Coronary artery (tissue), 2 donors: Measurements from ENCODE around the gene FAM20C.

Source experiments
- DNase-seq: peaks from one replicate; pipeline ENCODE4 v3.0.0-alpha.2; 2017; ENCODE audit warnings: low spot score
- H3K27ac ChIP-seq, 2 donors: fragments of 200-600 bp; sonication (generic); one replicate each; pipeline ENCODE4 v1.5.1; 2016 to 2019
- H3K4me3 ChIP-seq: fragments of 200-600 bp; sonication (generic); 2 replicates; pipeline ENCODE4 v1.5.1; 2016; ENCODE audit warnings: mild to moderate bottlenecking, moderate library complexity
- TF ChIP-seq, protein P1 (sequence below): fragments of 200-600 bp; sonication (generic); IDR thresholded peaks from one replicate; pipeline ENCODE4 v1.5.1; 2019; ENCODE audit warnings: antibody characterized with exemption

The FAM20C gene

DNA sequence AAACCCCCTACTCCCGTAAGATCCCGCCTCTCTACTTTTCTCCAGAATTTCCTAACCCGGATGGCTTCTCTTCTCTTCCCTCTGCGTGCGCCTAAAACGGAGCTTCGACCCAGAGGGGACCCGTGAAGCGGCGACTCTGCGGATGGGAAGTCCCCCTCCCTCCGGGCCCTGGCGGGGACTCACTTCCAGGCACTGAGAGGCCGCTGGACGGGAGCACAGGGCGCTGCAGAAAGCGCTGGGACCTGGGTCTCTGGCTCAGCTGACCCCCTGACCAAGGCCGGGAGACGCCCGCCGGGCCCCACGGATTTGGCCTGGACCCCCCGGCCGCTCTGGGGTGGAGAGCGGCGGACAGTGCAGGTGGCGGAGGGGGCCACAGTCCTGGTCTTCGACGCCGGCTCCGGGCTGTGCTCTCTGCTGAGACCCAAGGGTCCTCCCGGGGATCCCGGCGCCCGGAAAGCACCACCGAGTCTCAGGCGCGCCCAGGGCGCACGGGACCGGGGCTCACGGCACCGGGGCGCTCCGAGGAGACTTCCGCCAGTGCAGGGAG lies 96.9 kb downstream of the FAM20C start:
- TF ChIP-seq, protein P1, sequence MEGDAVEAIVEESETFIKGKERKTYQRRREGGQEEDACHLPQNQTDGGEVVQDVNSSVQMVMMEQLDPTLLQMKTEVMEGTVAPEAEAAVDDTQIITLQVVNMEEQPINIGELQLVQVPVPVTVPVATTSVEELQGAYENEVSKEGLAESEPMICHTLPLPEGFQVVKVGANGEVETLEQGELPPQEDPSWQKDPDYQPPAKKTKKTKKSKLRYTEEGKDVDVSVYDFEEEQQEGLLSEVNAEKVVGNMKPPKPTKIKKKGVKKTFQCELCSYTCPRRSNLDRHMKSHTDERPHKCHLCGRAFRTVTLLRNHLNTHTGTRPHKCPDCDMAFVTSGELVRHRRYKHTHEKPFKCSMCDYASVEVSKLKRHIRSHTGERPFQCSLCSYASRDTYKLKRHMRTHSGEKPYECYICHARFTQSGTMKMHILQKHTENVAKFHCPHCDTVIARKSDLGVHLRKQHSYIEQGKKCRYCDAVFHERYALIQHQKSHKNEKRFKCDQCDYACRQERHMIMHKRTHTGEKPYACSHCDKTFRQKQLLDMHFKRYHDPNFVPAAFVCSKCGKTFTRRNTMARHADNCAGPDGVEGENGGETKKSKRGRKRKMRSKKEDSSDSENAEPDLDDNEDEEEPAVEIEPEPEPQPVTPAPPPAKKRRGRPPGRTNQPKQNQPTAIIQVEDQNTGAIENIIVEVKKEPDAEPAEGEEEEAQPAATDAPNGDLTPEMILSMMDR: no peak
- Histone ChIP-seq H3K27ac (no peak overlapping the region), H3K4me3 (no peak overlapping the region)
- no peak for DNase-seq

DNA sequence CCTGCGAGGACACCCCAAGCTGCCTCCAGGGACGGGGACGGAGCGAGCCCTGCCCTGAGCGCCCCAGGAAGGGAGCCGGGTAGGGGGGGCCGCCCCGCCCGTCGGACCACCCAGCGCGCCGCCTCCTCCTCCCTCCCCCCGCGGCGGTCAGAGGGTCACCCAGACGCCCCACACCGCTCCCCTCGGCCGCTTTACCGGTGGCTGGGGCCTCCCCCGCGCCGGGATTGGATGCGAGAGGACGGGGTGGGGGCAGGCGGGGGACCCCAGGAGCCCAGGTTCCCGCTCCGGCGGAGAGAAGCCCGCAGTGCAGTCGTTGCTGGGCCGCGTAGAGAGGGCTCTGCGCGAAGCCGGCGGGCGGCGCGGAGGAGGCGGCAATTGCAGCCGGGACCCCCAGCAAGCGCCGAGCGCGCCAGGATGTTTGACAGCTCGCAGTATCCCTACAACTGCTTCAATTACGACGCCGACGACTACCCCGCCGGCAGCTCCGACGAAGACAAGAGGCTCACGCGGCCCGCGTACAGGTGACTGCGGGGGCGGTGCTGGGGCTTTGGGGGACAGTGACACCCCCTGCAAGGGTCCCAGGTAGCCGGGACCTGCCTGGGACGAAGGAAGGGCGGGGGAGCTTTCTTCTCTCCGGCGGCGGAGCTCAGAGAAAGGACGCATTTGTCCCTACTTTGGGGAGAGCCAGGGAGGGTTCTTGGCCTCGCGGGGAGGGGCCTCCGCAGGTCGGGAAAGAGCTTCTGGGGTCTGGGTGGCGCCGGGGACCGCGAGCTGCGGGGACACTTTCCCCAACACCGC lies 97.6 kb downstream of the FAM20C start, which contains the start of gene FOXL3:
FOXL3 (plus strand) TSS at position 415 of the 798 bp plus-strand sequence; CDS start at position 415, 0 bp downstream.
- no peak for DNase-seq
- no peak within 1 kb of the TSS for H3K4me3 ChIP-seq
- H3K27ac ChIP-seq: no peak within 1 kb of the TSS
- TF ChIP-seq, protein P1: no peak

DNA sequence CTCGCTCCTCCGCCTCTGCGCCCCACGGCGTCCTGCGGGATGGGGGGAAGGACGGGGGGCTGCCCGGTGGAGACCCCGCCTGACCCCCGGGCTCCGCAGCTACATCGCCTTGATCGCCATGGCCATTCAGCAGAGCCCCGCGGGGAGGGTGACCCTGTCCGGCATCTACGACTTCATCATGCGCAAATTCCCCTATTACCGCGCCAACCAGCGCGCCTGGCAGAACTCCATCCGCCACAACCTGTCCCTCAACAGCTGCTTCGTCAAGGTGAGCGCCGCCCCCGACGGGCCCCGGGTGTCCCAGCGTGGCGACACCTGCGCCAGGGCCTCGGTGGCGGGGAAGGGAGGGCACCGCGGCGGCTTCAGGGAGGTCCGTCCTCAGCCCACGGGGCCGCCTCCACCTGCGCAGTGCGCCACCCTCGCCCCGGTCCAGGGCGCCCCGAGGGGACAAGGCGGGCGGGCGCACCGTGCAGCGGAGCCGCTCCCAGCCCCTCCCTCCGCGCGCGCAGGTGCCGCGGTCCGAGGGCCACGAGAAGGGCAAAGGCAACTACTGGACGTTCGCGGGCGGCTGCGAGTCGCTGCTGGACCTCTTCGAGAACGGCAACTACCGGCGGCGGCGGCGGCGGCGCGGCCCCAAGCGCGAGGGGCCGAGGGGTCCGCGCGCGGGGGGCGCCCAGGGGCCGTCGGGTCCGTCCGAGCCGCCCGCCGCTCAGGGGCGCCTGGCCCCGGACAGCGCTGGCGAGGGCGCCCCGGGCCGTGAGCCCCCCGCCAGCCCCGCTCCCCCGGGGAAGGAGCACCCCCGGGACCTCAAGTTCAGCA lies 98.4 kb downstream of the FAM20C start:
- TF ChIP-seq, protein P1: no peak
- no peak overlapping the region for H3K27ac ChIP-seq
- no peak for DNase-seq
- no peak overlapping the region for H3K4me3 ChIP-seq

DNA sequence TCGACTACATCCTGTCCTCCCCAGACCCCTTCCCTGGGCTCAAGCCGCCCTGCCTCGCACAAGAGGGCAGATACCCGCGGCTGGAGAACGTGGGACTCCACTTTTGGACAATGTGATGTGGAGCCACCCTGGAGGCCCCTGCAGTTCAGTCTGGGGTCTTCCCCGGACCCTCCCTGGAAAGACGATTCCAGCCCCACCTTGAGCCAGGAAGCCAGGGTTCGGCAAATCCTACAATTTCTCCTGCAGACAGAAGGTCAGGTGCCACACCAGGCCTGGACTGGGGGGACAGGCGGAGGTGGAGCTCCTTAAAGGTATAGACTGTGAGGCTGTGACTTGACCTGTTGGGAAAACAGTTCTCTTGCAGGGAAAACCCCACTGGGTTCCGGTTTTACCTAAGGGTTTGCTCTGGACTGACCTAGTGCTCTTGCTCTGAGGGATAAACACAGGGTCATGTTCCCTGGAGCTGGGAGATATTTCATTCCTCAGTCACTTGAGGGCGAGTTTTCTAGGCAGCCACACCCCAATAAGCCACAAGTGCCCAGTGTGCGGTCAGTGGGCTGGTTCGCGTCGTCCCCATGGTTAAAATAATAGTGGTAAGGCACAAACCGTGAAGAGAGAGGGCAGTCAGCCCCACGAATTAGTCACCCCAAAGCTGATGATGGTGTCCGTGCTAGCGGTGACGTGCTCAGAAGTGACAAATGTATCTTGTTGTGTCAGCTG lies 99.2 kb downstream of the FAM20C start:
- no peak for DNase-seq
- no peak overlapping the region for H3K27ac ChIP-seq
- H3K4me3 ChIP-seq: no peak overlapping the region
- TF ChIP-seq, protein P1: no peak

DNA sequence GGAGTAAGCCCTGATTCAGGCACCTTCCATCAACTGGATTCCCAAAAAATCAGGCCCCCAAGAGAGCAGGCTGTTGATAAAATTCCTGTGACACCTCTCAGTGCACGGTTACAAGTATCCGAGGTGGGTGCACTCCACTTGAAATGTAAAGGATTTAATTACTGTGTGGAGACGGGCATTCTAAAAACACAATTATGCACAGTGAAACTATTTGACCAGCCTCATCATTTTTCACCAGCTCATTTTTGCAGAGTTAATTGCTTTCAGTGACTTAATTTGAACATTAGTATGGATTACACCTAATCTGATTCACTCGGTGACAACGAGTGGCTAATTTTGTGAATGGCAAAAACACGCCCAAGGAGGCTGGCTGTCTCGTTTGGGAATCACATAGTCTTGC lies 99.9 kb downstream of the FAM20C start:
- no peak overlapping the region for H3K4me3 ChIP-seq
- TF ChIP-seq, protein P1: no peak
- no peak overlapping the region for H3K27ac ChIP-seq
- DNase-seq: no peak

DNA sequence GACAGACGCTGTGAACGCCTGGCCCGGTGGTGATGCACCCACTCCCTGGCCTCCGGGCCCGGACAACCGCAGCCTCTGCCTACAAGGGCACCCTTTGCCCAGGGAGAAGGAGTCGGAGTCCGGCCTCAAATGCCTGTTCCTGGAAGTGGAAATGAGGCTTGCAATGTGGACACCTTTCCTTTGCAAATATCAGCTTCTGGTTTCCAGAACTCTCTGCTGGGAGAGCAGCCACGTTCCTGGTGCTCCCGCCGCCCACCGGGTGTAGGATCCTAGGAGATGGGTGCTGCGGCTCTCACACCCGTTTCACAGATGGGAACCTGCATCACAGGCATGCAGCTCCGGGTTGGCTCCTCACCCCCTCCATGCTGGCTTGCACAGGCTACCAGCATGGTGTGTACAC lies 100.5 kb downstream of the FAM20C start:
- TF ChIP-seq, protein P1: no peak
- no peak overlapping the region for H3K4me3 ChIP-seq
- no peak for DNase-seq
- no peak overlapping the region for H3K27ac ChIP-seq
